Pancreas (tissue), 10 donors: ENCODE data around the gene BCAM. TPM values are rescaled to one million over a fixed set of nuclear protein-coding genes. Genes with fewer than 3 reads are reported as not detected.
"Not testable (repeated sequence)": the region's sequence is repeated elsewhere in the genome, so short reads cannot be mapped to it uniquely, and the experiment has no call there.

Source experiments
- ATAC-seq, 4 donors: fragments of 200-7000 bp; cut with Tn5 transposase; one replicate each; pipeline versions ENCODE4 v1.8.0 to v1.9.1; 2020; ENCODE audit warnings: mild to moderate bottlenecking in 4 of 4, moderate library complexity in 4 of 4
- DNase-seq, 6 donors: peaks; one replicate each; pipeline ENCODE4 v3.0.0-alpha.2; 2020
- FAIRE-seq: peaks from 2 replicates; lab custom pipeline; 2012; peaks lifted over from hg19 to GRCh38; lab: Jason Lieb, UNC
- H3K27ac ChIP-seq, 4 donors: fragments of 200-600 bp; sonication (generic); 1 replicate in 3 of 4; 2 replicates in 1 of 4; pipeline versions ENCODE4 v1.5.0 to v1.8.0; 2020
- H3K27me3 ChIP-seq, 4 donors: fragments of 200-600 bp; one replicate each; pipeline ENCODE4 v1.8.0; 2021
- H3K36me3 ChIP-seq, 3 donors: fragments of 200-600 bp; sonication (generic) in 1 of 3; one replicate each; pipeline versions ENCODE4 v1.5.0 to v1.8.0; 2020 to 2021
- H3K4me1 ChIP-seq, 3 donors: fragments of 200-600 bp; one replicate each; pipeline ENCODE4 v1.8.0; 2021
- H3K4me3 ChIP-seq, 4 donors: fragments of 200-600 bp; sonication (generic) in 2 of 4; one replicate each; pipeline versions ENCODE4 v1.5.0 to v1.8.0; 2020 to 2021
- H3K9me3 ChIP-seq, 4 donors: fragments of 200-600 bp; one replicate each; pipeline ENCODE4 v1.8.0; 2021
- CTCF ChIP-seq, 4 donors: fragments of 200-600 bp; sonication (generic) in 3 of 4; IDR thresholded peaks; one replicate each; pipeline versions ENCODE4 v1.5.0 to v1.8.0; 2021; ENCODE audit warnings: antibody characterized with exemption in 4 of 4
- WGBS, 2 donors: extraction: QIAGEN DNeasy Blood & Tissue Kit; methylation state at CpG; one replicate each; pipeline ENCODE4 v1.1.7; 2013; 5-methylcytosine and 5-hydroxymethylcytosine counted together
- intact Hi-C, 3 donors: fragments of 100-400 bp; cut with DNase I; formaldehyde crosslinking; loops; one replicate each; pipeline versions ENCODE4 v1.11.1 to v1.14.2; 2022
- polyA plus RNA-seq, 2 donors: library from polyadenylated mRNA; stranded (reverse); fragments of 200-250 nt; gene quantifications; one replicate each; pipeline ENCODE4 v1.2.3, GENCODE V29; 2013
- total RNA-seq, 6 donors: library from RNA; stranded (reverse); fragmentation: NEBNext Ultra II Directional in 4 of 6; extraction: Animal tissue kit (Norgen Biotek cat#: 25700) in 4 of 6; gene quantifications; one replicate each; pipeline versions ENCODE4 v1.2.1 to v1.2.4, GENCODE V29; 2021 to 2023
- donor health status: healthy with polysubstance abuse.
- donor health status: DM: no; HTN: no; CAD: no; lungs with moderate emphysema.
- donor health status: DM: no; HTN: no; CAD: no.
- donor health status: control.
- donor health status: control.
- donor health status: Bipolar disorder and iron deficiency.
- donor health status: DM: yes; HTN: yes; CAD: no.
- donor health status: DM: no; HTN: no; CAD: no.
- donor health status: DM: no; HTN: no; CAD: no.
- donor health status: DM: yes; HTN: yes; CAD: no.

BCAM gene
- total and polyA plus RNA-seq, 8 donors: 28.8 to 140 (median 51.5) TPM

GRCh38 chr19:44823373-44823698 is 14.4 kb downstream of the BCAM start:
- FAIRE-seq (no peak), DNase-seq (no peak), ATAC-seq (peak; percentile 27 to 54 (median 43))
- peak overlapping the region in 1 of 4 donors; percentile 24 for H3K27ac ChIP-seq
- peaks cover 9 to 18% (median 10%) of the 10 kb centered on the region in 3 donors for H3K4me1 ChIP-seq
- H3K9me3 ChIP-seq: no peaks in the 10 kb centered on the region
- H3K4me3 ChIP-seq: no peak overlapping the region
- intact Hi-C loops: no loop called here
- no peaks in the 10 kb centered on the region for H3K36me3 ChIP-seq
- no peak for TF ChIP-seq CTCF (IDR thresholded peaks at IDR 0.05)
- no peaks in the 10 kb centered on the region for H3K27me3 ChIP-seq
- WGBS, 2 donors: 6 to 14% methylated on average over 4 of the region's 4 CpGs

GRCh38 chr19:44824761-44825160 is 15.9 kb downstream of the BCAM start:
- Histone ChIP-seq H3K4me1 (peaks cover 9 to 18% (median 10%) of the 10 kb centered on the region in 3 donors), H3K9me3 (no peaks in the 10 kb centered on the region), H3K27me3 (no peaks in the 10 kb centered on the region), H3K27ac (peak overlapping the region in 3 of 4 donors; percentile 0 to 69 (median 62)), H3K36me3 (no peaks in the 10 kb centered on the region), H3K4me3 (no peak overlapping the region)
- no peak for FAIRE-seq
- TF ChIP-seq CTCF (IDR thresholded peaks at IDR 0.05): no peak
- intact Hi-C loops: no loop called here
- ATAC-seq: peak; percentile 83 to 93 (median 91)
- WGBS, 2 donors: 45 to 60% methylated on average over 4 of the region's 4 CpGs
- DNase-seq: peak in 5 of 6 donors; percentile 52 to 87 (median 70)

- intact Hi-C loops: loop anchor here in 1 of 3 donors (10.0 kb wide), 1 partner anchor 148 kb away; no protein-coding TSS in a partner anchor
- H3K27me3 ChIP-seq, H3K4me3 ChIP-seq, DNase-seq, ATAC-seq, FAIRE-seq, H3K27ac ChIP-seq, H3K4me1 ChIP-seq, H3K9me3 ChIP-seq, H3K36me3 ChIP-seq: not testable (repeated sequence)
- 80 to 81% methylated on average over 6 of the region's 6 CpGs for WGBS, 2 donors
Measured at GRCh38 chr19:44832875-44833274, 24.0 kb downstream of the BCAM start.

GRCh38 chr19:44834399-44834798 is 25.5 kb downstream of the BCAM start:
- not testable (repeated sequence) for FAIRE-seq, DNase-seq, H3K4me1 ChIP-seq, H3K36me3 ChIP-seq, H3K4me3 ChIP-seq, ATAC-seq, H3K27me3 ChIP-seq, H3K27ac ChIP-seq, H3K9me3 ChIP-seq
- intact Hi-C loops: loop anchor here in 1 of 3 donors (10.0 kb wide), 1 partner anchor 150 kb away; no protein-coding TSS in a partner anchor
- 86 to 91% methylated on average over 8 of the region's 8 CpGs for WGBS, 2 donors

- Histone ChIP-seq H3K4me3 (no peak overlapping the region), H3K27me3 (no peaks in the 10 kb centered on the region), H3K4me1 (no peaks in the 10 kb centered on the region), H3K36me3 (no peaks in the 10 kb centered on the region), H3K27ac (no peak overlapping the region), H3K9me3 (no peaks in the 10 kb centered on the region)
- ATAC-seq (no peak), FAIRE-seq (no peak), DNase-seq (no peak)
- TF ChIP-seq CTCF (IDR thresholded peaks at IDR 0.05): no peak
- intact Hi-C loops: loop anchor here in 1 of 3 donors (10.0 kb wide), 1 partner anchor 154 kb away; no protein-coding TSS in a partner anchor
- WGBS, 2 donors: 89 to 95% methylated on average over 2 of the region's 2 CpGs
Measured at GRCh38 chr19:44839276-44839675, 30.4 kb downstream of the BCAM start.

GRCh38 chr19:44840811-44841210 is 31.9 kb downstream of the BCAM start:
- intact Hi-C loops: loop anchor here in 2 of 3 donors (5.0 kb wide), 2 partner anchors 39 to 44 kb away; no protein-coding TSS in a partner anchor
- Histone ChIP-seq H3K9me3 (no peaks in the 10 kb centered on the region), H3K27me3 (no peaks in the 10 kb centered on the region), H3K27ac (no peak overlapping the region), H3K4me1 (peaks cover 0 to 6% (median 4%) of the 10 kb centered on the region in 3 donors), H3K36me3 (no peaks in the 10 kb centered on the region), H3K4me3 (no peak overlapping the region)
- WGBS, 2 donors: 75 to 85% methylated on average over 6 to 7 of the region's 7 CpGs
- no peak for DNase-seq
- ATAC-seq: no peak
- no peak for TF ChIP-seq CTCF (IDR thresholded peaks at IDR 0.05)
- no peak for FAIRE-seq
